Measurements from ENCODE around the gene SETMAR.
"Not testable (repeated sequence)": the region's sequence is repeated elsewhere in the genome, so short reads cannot be mapped to it uniquely, and the experiment has no call there.

SETMAR gene

GRCh38 chr3:4303187-4304123 is at the start of gene SETMAR:
TSS of gene SETMAR (plus strand) at chr3:4303369. CDS start at chr3:4303371, 2 bp downstream.
- peak within 1 kb of the TSS; percentile 62 for H3K27ac ChIP-seq
- DNase-seq (ENCODE audit: low read depth, low spot score), result peak; percentile 37

GRCh38 chr3:4261406-4261805 is 41.8 kb upstream of the SETMAR start:
- H3K27ac ChIP-seq, result no peak overlapping the region

GRCh38 chr3:4264040-4264439 is 39.1 kb upstream of the SETMAR start:
- H3K27ac ChIP-seq, result no peak overlapping the region
- DNase-seq (ENCODE audit: low read depth, low spot score), result no peak

More at GRCh38 chr3:4261406-4261805, 41.8 kb upstream of the SETMAR start:
- DNase-seq (ENCODE audit: low read depth, low spot score), result no peak

GRCh38 chr3:4270720-4271119 is 32.4 kb upstream of the SETMAR start:
- H3K27ac ChIP-seq, result no peak overlapping the region
- no peak for DNase-seq (ENCODE audit: low read depth, low spot score)

- DNase-seq (ENCODE audit: low read depth, low spot score), result no peak
- H3K27ac ChIP-seq, result no peak overlapping the region
These were observed 31.3 kb upstream of the SETMAR start for GRCh38 chr3:4271834-4272233.

GRCh38 chr3:4279516-4280105 is 23.6 kb upstream of the SETMAR start:
- no peak overlapping the region for H3K27ac ChIP-seq
- no peak for DNase-seq (ENCODE audit: low read depth, low spot score)

- DNase-seq (ENCODE audit: low read depth, low spot score), result no peak
- no peak overlapping the region for H3K27ac ChIP-seq
These were observed 21.2 kb upstream of the SETMAR start for GRCh38 chr3:4281991-4282390.

GRCh38 chr3:4284865-4285264 is 18.3 kb upstream of the SETMAR start:
- no peak overlapping the region for H3K27ac ChIP-seq
- DNase-seq (ENCODE audit: low read depth, low spot score), result no peak

- no peak for DNase-seq (ENCODE audit: low read depth, low spot score)
- H3K27ac ChIP-seq, result no peak overlapping the region
These were observed 14.1 kb upstream of the SETMAR start for GRCh38 chr3:4289044-4289443.

GRCh38 chr3:4290272-4290893 is 12.8 kb upstream of the SETMAR start:
- no peak for DNase-seq (ENCODE audit: low read depth, low spot score)

GRCh38 chr3:4292301-4292700 is 10.9 kb upstream of the SETMAR start:
- no peak overlapping the region for H3K27ac ChIP-seq
- no peak for DNase-seq (ENCODE audit: low read depth, low spot score)

More at GRCh38 chr3:4290272-4290893, 12.8 kb upstream of the SETMAR start:
- no peak overlapping the region for H3K27ac ChIP-seq

GRCh38 chr3:4294616-4295327 is 8.4 kb upstream of the SETMAR start:
- DNase-seq (ENCODE audit: low read depth, low spot score), result no peak
- H3K27ac ChIP-seq, result no peak overlapping the region

GRCh38 chr3:4296454-4296853 is 6.7 kb upstream of the SETMAR start:
- DNase-seq (ENCODE audit: low read depth, low spot score); H3K27ac ChIP-seq: not testable (repeated sequence)

GRCh38 chr3:4297486-4297885 is 5.7 kb upstream of the SETMAR start:
- no peak overlapping the region for H3K27ac ChIP-seq
- no peak for DNase-seq (ENCODE audit: low read depth, low spot score)

- H3K27ac ChIP-seq, result peak overlapping the region; percentile 62
- no peak for DNase-seq (ENCODE audit: low read depth, low spot score)
These were observed 422 bp upstream of the SETMAR start for GRCh38 chr3:4302747-4303146.

- DNase-seq (ENCODE audit: low read depth, low spot score), result not testable (repeated sequence)
These were observed 2.0 kb downstream of the SETMAR start for GRCh38 chr3:4305210-4305609.

GRCh38 chr3:4306091-4306490 is 2.9 kb downstream of the SETMAR start:
- no peak for DNase-seq (ENCODE audit: low read depth, low spot score)
- no peak overlapping the region for H3K27ac ChIP-seq

More at GRCh38 chr3:4305210-4305609, 2.0 kb downstream of the SETMAR start:
- not testable (repeated sequence) for H3K27ac ChIP-seq

- no peak for DNase-seq (ENCODE audit: low read depth, low spot score)
- H3K27ac ChIP-seq, result no peak overlapping the region
These were observed 3.7 kb downstream of the SETMAR start for GRCh38 chr3:4306860-4307259.

GRCh38 chr3:4309491-4310128 is 6.4 kb downstream of the SETMAR start:
- H3K27ac ChIP-seq, result no peak overlapping the region

GRCh38 chr3:4310971-4311370 is 7.8 kb downstream of the SETMAR start:
- no peak overlapping the region for H3K27ac ChIP-seq
- DNase-seq (ENCODE audit: low read depth, low spot score), result no peak

More at GRCh38 chr3:4309491-4310128, 6.4 kb downstream of the SETMAR start:
- DNase-seq (ENCODE audit: low read depth, low spot score), result no peak

All from epithelial cell of prostate (primary cell).